ACC112 (cell line): ENCODE data around the gene DNAH11.
"Not testable (repeated sequence)": the region's sequence is repeated elsewhere in the genome, so short reads cannot be mapped to it uniquely, and the experiment has no call there.

ENCODE experiments used
- H2AFZ ChIP-seq: fragments of 200-600 bp; sonication (generic); one replicate; pipeline ENCODE4 v1.6.0; 2017; ENCODE audit warnings: antibody characterized with exemption, low read length; ENCODE audit not compliant: unreplicated experiment
- H3K27ac ChIP-seq: fragments of 200-600 bp; sonication (generic); 2 replicates; pipeline ENCODE4 v1.5.1; 2014; ENCODE audit warnings: low read depth, mild to moderate bottlenecking, antibody characterized with exemption, low read length, moderate library complexity
- H3K27me3 ChIP-seq: fragments of 200-600 bp; sonication (generic); 2 replicates; pipeline ENCODE4 v1.6.1; 2014; ENCODE audit warnings: mild to moderate bottlenecking, antibody characterized with exemption, low read length, moderate library complexity, mixed read lengths; ENCODE audit not compliant: insufficient read depth
- H3K36me3 ChIP-seq: fragments of 200-600 bp; sonication (generic); 2 replicates; pipeline ENCODE4 v1.6.1; 2016; ENCODE audit warnings: mild to moderate bottlenecking, antibody characterized with exemption, low read length, moderate library complexity, mixed read lengths; ENCODE audit not compliant: insufficient read depth
- H3K4me1 ChIP-seq: fragments of 200-600 bp; sonication (generic); one replicate; pipeline ENCODE4 v1.6.1; 2016; ENCODE audit warnings: low read length, mixed read lengths; ENCODE audit not compliant: insufficient read depth, unreplicated experiment, control insufficient read depth
- H3K4me3 ChIP-seq: fragments of 200-600 bp; sonication (generic); 2 replicates; pipeline ENCODE4 v1.5.1; 2014; ENCODE audit warnings: mild to moderate bottlenecking, low read depth, low read length
- H3K79me2 ChIP-seq: fragments of 200-600 bp; sonication (generic); one replicate; pipeline ENCODE4 v1.6.0; 2016; ENCODE audit warnings: low read length; ENCODE audit not compliant: control insufficient read depth, unreplicated experiment, insufficient read depth

The DNAH11 gene

DNA sequence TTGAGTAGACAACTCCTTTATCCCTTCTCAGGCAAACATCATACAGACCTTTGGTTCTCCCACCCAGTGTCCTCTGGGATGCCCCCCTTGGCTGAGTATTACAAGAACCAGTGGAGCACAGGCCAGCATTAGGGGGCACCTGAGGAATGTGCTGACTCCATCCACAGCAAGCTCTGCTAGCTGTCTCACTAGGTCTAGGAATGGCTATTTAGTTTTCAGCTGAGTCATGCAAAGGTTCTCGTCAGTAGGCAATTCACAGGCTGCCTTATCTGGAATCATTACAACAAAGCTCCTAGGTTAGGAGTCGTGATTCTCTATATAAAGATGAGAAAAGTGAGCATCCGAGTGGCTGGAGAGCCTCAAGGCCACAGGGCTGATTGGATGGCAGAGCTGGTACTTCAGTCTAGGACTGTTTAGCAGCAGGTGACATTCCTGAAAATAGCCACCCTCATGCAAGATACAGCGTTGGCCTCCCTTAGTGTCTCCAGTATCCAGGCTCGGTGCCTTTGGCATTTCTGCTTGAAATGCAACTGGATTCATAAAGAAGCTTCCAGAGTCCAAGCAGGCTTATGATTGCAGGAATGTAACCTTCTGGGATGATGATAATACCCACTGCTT, 327.1 kb downstream of the DNAH11 start:
- no peak overlapping the region for H3K27ac ChIP-seq
- H3K4me3 ChIP-seq, result no peak overlapping the region
- no peaks in the 10 kb centered on the region for H3K27me3 ChIP-seq
- H2AFZ ChIP-seq, result no peak overlapping the region
- no peaks in the 10 kb centered on the region for H3K36me3 ChIP-seq
- H3K4me1 ChIP-seq, result no peaks in the 10 kb centered on the region
- no peaks in the 10 kb centered on the region for H3K79me2 ChIP-seq

- H2AFZ ChIP-seq, result no peak overlapping the region
- H3K4me1 ChIP-seq, result no peaks in the 10 kb centered on the region
- no peaks in the 10 kb centered on the region; the same call in 1 of the 2 replicates for H3K36me3 ChIP-seq
- no peak overlapping the region for H3K4me3 ChIP-seq
- no peak overlapping the region for H3K27ac ChIP-seq
- H3K79me2 ChIP-seq, result no peaks in the 10 kb centered on the region
- no peaks in the 10 kb centered on the region for H3K27me3 ChIP-seq
These were observed 340.2 kb downstream of the DNAH11 start for GRCh38 chr7:21883069-21883468.

GRCh38 chr7:21883501-21883900, 340.7 kb downstream of the DNAH11 start:
- H3K4me1 ChIP-seq, H3K4me3 ChIP-seq, H3K36me3 ChIP-seq, H2AFZ ChIP-seq, H3K27me3 ChIP-seq, H3K79me2 ChIP-seq, H3K27ac ChIP-seq: not testable (repeated sequence)

DNA sequence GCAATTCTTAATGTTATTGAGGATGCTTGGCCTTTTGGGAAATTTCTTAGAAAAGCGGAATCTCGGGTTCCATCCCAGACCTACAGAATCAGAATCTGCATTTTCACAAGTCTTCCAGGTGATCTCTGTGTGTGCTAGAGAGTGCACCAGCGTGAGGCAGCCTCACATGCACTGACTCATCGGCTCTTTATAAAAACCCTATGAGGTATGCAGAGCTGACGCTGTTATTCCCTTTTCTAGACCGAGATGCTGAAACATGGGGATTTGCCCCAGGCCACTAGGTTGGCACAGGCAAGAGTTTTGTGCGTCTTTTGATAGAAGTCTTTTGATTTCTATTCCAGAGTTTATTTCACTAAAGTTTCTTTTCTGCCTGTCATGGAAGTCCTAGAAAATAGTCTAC, 341.7 kb downstream of the DNAH11 start:
- Histone ChIP-seq H3K36me3 (no peaks in the 10 kb centered on the region), H3K79me2 (no peaks in the 10 kb centered on the region)

GRCh38 chr7:21886396-21886795, 343.6 kb downstream of the DNAH11 start:
- Histone ChIP-seq H3K36me3 (no peaks in the 10 kb centered on the region), H2AFZ (no peak overlapping the region), H3K4me1 (no peaks in the 10 kb centered on the region), H3K79me2 (no peaks in the 10 kb centered on the region), H3K4me3 (no peak overlapping the region), H3K27me3 (no peaks in the 10 kb centered on the region), H3K27ac (no peak overlapping the region)

More for the DNA sequence above, 341.7 kb downstream of the DNAH11 start:
- no peak overlapping the region for H3K4me3 ChIP-seq
- H3K4me1 ChIP-seq, result no peaks in the 10 kb centered on the region
- H3K27me3 ChIP-seq, result no peaks in the 10 kb centered on the region
- H2AFZ ChIP-seq, result no peak overlapping the region
- no peak overlapping the region for H3K27ac ChIP-seq

DNA sequence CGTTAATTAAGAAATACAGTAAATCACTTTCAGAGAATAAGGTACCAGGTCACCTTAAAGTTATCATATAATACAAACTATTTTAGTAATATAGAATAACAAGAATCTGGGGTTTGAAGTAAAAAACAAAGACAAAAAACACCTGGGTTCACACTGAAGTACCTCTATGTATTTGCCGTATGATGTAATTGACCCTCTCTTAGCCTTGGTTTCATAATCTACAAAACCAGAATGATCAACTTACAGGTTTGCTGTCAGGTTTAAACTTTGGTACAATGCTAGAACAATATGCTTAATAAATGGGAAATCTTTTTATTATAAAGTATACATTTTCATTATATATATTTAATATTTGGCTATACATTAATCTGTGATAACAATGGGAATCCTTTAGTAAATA, 344.5 kb downstream of the DNAH11 start:
- no peak overlapping the region for H3K27ac ChIP-seq
- H3K79me2 ChIP-seq, result no peaks in the 10 kb centered on the region
- H3K36me3 ChIP-seq, result no peaks in the 10 kb centered on the region
- H3K4me1 ChIP-seq, result no peaks in the 10 kb centered on the region
- H3K4me3 ChIP-seq, result no peak overlapping the region
- H3K27me3 ChIP-seq, result no peaks in the 10 kb centered on the region
- no peak overlapping the region for H2AFZ ChIP-seq

GRCh38 chr7:21887779-21888178, 344.9 kb downstream of the DNAH11 start:
- Histone ChIP-seq H2AFZ (no peak overlapping the region), H3K79me2 (no peaks in the 10 kb centered on the region), H3K4me1 (no peaks in the 10 kb centered on the region), H3K27me3 (no peaks in the 10 kb centered on the region), H3K4me3 (no peak overlapping the region), H3K27ac (no peak overlapping the region), H3K36me3 (no peaks in the 10 kb centered on the region)

DNA sequence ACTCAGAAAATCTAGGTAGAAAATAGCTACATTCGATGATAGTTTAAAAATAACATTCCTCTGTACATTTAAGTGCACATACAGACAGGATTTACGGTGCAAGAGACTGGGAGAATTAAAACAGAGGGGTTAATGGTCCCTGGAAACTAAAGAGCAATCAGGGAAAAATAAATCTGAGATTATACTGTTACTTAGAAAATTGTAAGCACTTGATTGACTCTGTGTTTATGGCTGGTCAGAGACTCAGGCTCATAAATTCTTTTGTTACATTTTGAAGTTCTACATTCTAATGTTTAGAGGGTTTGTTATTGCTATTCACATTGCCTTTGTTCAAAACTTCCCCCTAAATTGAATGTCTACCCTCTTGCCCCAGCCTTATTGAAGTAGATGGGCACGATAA, 348.5 kb downstream of the DNAH11 start:
- no peaks in the 10 kb centered on the region for H3K79me2 ChIP-seq
- no peak overlapping the region for H3K4me3 ChIP-seq
- H3K27me3 ChIP-seq, result no peaks in the 10 kb centered on the region
- no peaks in the 10 kb centered on the region for H3K36me3 ChIP-seq
- H2AFZ ChIP-seq, result no peak overlapping the region
- no peaks in the 10 kb centered on the region for H3K4me1 ChIP-seq
- H3K27ac ChIP-seq, result no peak overlapping the region

GRCh38 chr7:21893401-21893800, 350.6 kb downstream of the DNAH11 start:
- Histone ChIP-seq H3K79me2 (no peaks in the 10 kb centered on the region), H2AFZ (no peak overlapping the region), H3K36me3 (peaks cover 5% of the 10 kb centered on the region; the same call in 1 of the 2 replicates), H3K27me3 (no peaks in the 10 kb centered on the region), H3K4me1 (no peaks in the 10 kb centered on the region), H3K27ac (no peak overlapping the region), H3K4me3 (no peak overlapping the region)

DNA sequence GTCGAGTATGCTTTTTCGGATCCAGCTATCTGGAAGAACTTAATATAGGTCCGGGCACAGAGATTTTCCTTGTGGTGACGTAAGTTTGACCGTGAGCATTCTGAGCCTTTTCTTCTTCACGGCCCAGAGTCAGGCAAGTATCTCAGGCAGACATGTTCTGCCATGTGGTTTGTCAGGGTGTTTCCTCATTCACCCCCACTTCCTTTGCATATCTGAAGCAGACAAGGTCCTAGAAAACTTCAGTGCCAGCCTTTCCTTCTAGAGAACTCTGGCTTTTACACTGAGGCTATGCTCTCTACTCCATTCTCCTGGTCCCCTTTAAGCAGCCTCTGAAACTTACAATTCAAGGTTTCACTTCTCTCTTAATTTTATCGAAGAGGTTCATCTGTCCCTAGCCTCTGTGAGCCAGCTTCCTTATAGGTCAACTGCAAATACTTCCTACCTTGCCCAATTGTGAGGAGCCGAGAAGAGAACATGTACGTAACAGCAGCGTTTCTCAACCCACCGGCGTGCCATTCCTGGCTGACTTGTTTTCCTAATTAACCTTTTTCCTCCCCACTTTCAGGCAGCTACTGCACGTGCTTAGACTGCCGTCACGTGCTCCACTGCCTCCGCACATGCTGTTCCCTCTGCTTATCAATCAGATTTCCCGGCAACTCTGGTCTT, 355.6 kb downstream of the DNAH11 start:
- no peak overlapping the region for H3K4me3 ChIP-seq
- no peaks in the 10 kb centered on the region for H3K27me3 ChIP-seq
- H3K27ac ChIP-seq, result no peak overlapping the region
- peaks cover 38% of the 10 kb centered on the region for H3K36me3 ChIP-seq
- H3K79me2 ChIP-seq, result no peaks in the 10 kb centered on the region
- H2AFZ ChIP-seq, result no peak overlapping the region
- H3K4me1 ChIP-seq, result peaks cover 13% of the 10 kb centered on the region

DNA sequence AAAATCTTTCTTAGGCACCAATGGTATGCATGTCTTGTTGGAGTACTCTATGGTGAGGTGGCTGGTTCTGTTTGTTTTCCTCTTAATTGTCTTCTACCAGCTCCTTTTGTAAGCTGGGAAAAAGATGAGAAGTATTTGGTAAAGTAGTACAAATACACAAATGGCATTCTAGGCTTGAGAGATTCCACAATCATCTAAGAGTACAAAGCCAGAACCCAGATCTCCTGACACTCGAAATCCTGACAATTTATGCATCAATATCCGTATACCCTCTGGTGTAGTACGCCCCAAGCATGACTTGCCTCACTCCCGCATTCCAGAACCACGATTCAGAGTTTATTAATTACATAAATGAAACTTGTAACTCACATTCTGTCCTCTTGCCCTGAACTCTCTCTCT, 359.4 kb downstream of the DNAH11 start:
- H3K4me1 ChIP-seq, result peaks cover 15% of the 10 kb centered on the region
- peaks cover 59% of the 10 kb centered on the region for H3K36me3 ChIP-seq
- no peak overlapping the region for H2AFZ ChIP-seq
- no peaks in the 10 kb centered on the region for H3K27me3 ChIP-seq
- no peak overlapping the region for H3K27ac ChIP-seq
- H3K79me2 ChIP-seq, result no peaks in the 10 kb centered on the region
- no peak overlapping the region for H3K4me3 ChIP-seq
